ENCODE data around the gene RAD51B. TPM values are rescaled to one million over a fixed set of nuclear protein-coding genes. Genes with fewer than 3 reads are reported as not detected.
A peak's percentile ranks its signal among the peaks of the same experiment; 100 is the strongest.

Gene RAD51B
- total and polyA plus RNA-seq, 4 donors = 2.5 to 95.0 (median 9.6) TPM

- Histone ChIP-seq H3K36me3 (ENCODE audit: control insufficient read depth in 4 of 4, insufficient read depth in 4 of 4, low read length in 4 of 4) (no peaks in the 10 kb centered on the region), H3K4me3 (no peak overlapping the region), H3K27ac (ENCODE audit: low read depth in 1 of 2, low read length in 1 of 2) (no peak overlapping the region), H3K9ac (ENCODE audit: insufficient read depth in 1 of 2, low read length in 2 of 2) (peak overlapping the region in 1 of 2 donors; percentile 10), H3K27me3 (ENCODE audit: control insufficient read depth in 3 of 3, insufficient read depth in 3 of 3, low read length in 2 of 3) (no peaks in the 10 kb centered on the region), H3K4me1 (ENCODE audit: control insufficient read depth in 5 of 5, insufficient read depth in 5 of 5, low read length in 5 of 5) (peaks cover 0 to 43% (median 8%) of the 10 kb centered on the region in 5 donors), H3K9me3 (ENCODE audit: control insufficient read depth in 4 of 4, insufficient read depth in 3 of 4, low read length in 3 of 4) (no peaks in the 10 kb centered on the region)
- 59 to 70% methylated on average over 2 of the region's 2 CpGs for WGBS, 2 donors
- DNase-seq (peak in 2 of 3 donors; percentile 52 to 63), ATAC-seq (ENCODE audit: insufficient read depth, low FRiP score) (no peak)
- no peak for TF ChIP-seq CTCF (IDR thresholded peaks at IDR 0.05; ENCODE audit: control extremely low read depth, extremely low read depth)
These were observed 499.2 kb downstream of the RAD51B start for GRCh38 chr14:68318828-68319227.

DNA sequence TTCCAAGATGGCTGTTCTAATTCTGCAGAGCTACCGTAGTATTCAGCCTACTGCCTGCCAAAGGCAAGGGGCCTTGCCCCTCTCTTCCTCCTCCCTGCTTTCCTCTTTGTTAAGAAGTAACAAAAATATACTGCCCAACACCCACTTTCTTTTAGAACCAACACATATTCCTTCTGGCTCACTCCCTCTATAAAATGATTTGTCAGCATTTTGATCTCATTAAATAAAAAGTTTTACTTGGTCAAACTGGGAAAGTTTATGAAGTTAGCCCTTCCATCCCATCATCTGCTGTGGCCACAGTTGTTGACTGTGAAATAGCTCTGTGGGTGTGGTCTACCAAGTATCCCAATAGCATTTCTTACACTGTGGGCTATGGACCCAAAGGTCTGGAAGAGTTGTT is 500.9 kb downstream of the RAD51B start:
- Histone ChIP-seq H3K27ac (ENCODE audit: low read depth in 1 of 2, low read length in 1 of 2) (no peak overlapping the region), H3K27me3 (ENCODE audit: control insufficient read depth in 3 of 3, insufficient read depth in 3 of 3, low read length in 2 of 3) (no peaks in the 10 kb centered on the region), H3K4me3 (no peak overlapping the region), H3K4me1 (ENCODE audit: control insufficient read depth in 5 of 5, insufficient read depth in 5 of 5, low read length in 5 of 5) (peaks cover 0 to 30% (median 6%) of the 10 kb centered on the region in 5 donors), H3K36me3 (ENCODE audit: control insufficient read depth in 4 of 4, insufficient read depth in 4 of 4, low read length in 4 of 4) (no peaks in the 10 kb centered on the region), H3K9ac (ENCODE audit: insufficient read depth in 1 of 2, low read length in 2 of 2) (no peak overlapping the region), H3K9me3 (ENCODE audit: control insufficient read depth in 4 of 4, insufficient read depth in 3 of 4, low read length in 3 of 4) (no peaks in the 10 kb centered on the region)
- DNase-seq = peak in 2 of 3 donors; percentile 35 to 60
- TF ChIP-seq CTCF (IDR thresholded peaks at IDR 0.05; ENCODE audit: control extremely low read depth, extremely low read depth) = no peak
- WGBS, 2 donors = 88 to 91% methylated on average over 1 of the region's 1 CpG
- no peak for ATAC-seq (ENCODE audit: insufficient read depth, low FRiP score)

DNA sequence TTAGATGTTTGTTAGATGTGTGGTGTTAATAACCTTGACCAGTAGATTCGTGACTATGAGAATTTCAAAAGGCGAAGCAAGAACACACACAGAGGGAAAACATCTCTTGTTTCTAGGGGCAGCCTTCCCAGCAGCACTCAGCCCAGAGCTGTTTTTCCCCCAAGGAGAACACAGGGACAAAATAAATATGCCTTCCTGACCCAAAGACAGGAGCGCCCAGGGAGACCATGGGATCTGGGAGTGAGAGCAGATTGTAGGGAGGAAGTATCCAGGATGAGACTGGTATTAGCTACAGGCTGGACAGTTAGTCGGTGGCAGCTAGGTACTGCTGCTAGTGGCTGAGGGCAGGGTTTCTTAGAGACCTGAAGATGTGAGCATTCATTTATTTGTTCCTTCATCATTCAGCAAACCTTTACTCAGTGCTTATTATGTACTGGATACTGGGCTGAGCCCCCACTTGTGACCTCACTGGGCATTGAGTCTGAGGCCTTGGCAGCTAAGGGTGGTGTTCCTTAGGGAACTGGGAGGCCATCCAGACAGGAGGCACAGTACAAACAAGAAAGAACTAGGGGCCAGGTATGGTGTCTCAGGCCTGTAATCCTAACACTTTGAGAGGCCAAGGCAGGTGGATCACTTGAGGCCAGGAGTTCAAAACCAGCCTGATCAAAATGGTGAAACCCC is 503.5 kb downstream of the RAD51B start:
- ATAC-seq (ENCODE audit: insufficient read depth, low FRiP score) (no peak), DNase-seq (no peak)
- no peak for TF ChIP-seq CTCF (IDR thresholded peaks at IDR 0.05; ENCODE audit: control extremely low read depth, extremely low read depth)
- no peak overlapping the region for H3K4me3 ChIP-seq
- peaks cover 0 to 30% (median 6%) of the 10 kb centered on the region in 5 donors for H3K4me1 ChIP-seq (ENCODE audit: control insufficient read depth in 5 of 5, insufficient read depth in 5 of 5, low read length in 5 of 5)
- H3K9me3 ChIP-seq (ENCODE audit: control insufficient read depth in 4 of 4, insufficient read depth in 3 of 4, low read length in 3 of 4) = no peaks in the 10 kb centered on the region
- 90 to 94% methylated on average over 4 of the region's 4 CpGs for WGBS, 2 donors
- no peaks in the 10 kb centered on the region for H3K36me3 ChIP-seq (ENCODE audit: control insufficient read depth in 4 of 4, insufficient read depth in 4 of 4, low read length in 4 of 4)
- H3K27ac ChIP-seq (ENCODE audit: low read depth in 1 of 2, low read length in 1 of 2) = no peak overlapping the region
- H3K27me3 ChIP-seq (ENCODE audit: control insufficient read depth in 3 of 3, insufficient read depth in 3 of 3, low read length in 2 of 3) = no peaks in the 10 kb centered on the region
- no peak overlapping the region for H3K9ac ChIP-seq (ENCODE audit: insufficient read depth in 1 of 2, low read length in 2 of 2)
